AG04450 (cell line): ENCODE results near the gene MS4A6A. TPM values are rescaled to one million over a fixed set of nuclear protein-coding genes. Genes with fewer than 3 reads are reported as not detected.

Experiments
- CTCF ChIA-PET: fragments of 300-600, 350-600 bp; formaldehyde crosslinking; extraction: SDS; loops from one replicate; lab custom pipeline; 2022; ENCODE audit warnings: antibody characterized with exemption, inconsistent platforms; lab: Charles Lee
- POLR2A ChIA-PET: fragments of 350-600 bp; formaldehyde crosslinking; extraction: SDS; loops from one replicate; lab custom pipeline; 2021; ENCODE audit warnings: antibody characterized with exemption, inconsistent platforms; lab: Yijun Ruan, JAX
- DNase-seq: peaks from one replicate; pipeline ENCODE4 v3.0.0-alpha.2; 2011; ENCODE audit warnings: low read depth, low spot score
- H3K27ac ChIP-seq: one replicate; pipeline ENCODE4 v1.5.1; 2012; ENCODE audit warnings: low read depth, low read length, control low read depth
- H3K27me3 ChIP-seq: one replicate; pipeline ENCODE4 v1.6.0; 2012; ENCODE audit warnings: low read length; ENCODE audit not compliant: control insufficient read depth, insufficient read depth
- H3K4me3 ChIP-seq: 2 replicates; pipeline ENCODE4 v1.5.1; 2011; ENCODE audit warnings: mild to moderate bottlenecking, low read depth, low read length, control low read depth
- H3K9me3 ChIP-seq: 2 replicates; pipeline ENCODE4 v1.5.1; 2012; ENCODE audit warnings: low read length; ENCODE audit not compliant: control insufficient read depth, insufficient read depth
- polyA plus RNA-seq: library from polyadenylated mRNA; depleted of rRNA; stranded (reverse); fragments of >200 nt; gene quantifications from 2 replicates; pipeline ENCODE4 v1.2.3, GENCODE V29; 2011
- TF ChIP-seq, protein P1 (sequence below): IDR thresholded peaks from 2 replicates; pipeline ENCODE4 v1.5.1; 2011; ENCODE audit warnings: low read depth, low read length, control low read depth, inconsistent platforms

MS4A6A gene
- polyA plus RNA-seq, 1 experiment, result not detected

DNA sequence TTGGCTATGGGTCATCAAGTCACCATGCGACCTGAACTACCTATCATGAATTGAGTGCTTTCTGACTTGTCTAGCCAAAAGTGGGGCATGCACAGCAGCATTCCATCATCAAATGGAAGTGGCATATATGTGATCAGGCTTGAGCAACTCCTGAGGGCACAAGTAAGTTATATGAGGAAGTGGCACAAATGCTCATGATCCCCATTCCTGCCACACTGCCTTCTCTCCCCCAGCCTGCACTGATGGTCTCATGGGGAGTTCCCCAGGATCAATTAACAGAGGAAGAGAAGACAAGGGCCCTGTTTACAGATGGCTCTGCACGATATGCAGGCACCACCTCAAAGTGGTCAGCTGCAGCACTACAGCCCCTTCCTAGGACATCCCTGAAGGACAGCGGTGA, 38.3 kb upstream of the MS4A6A start:
- Histone ChIP-seq H3K4me3 (no peak overlapping the region), H3K9me3 (peaks cover 10% of the 10 kb centered on the region; the same call in 1 of the 2 replicates), H3K27me3 (no peaks in the 10 kb centered on the region), H3K27ac (no peak overlapping the region)
- POLR2A ChIA-PET, result no interaction called here
- CTCF ChIA-PET, result no interaction called here
- DNase-seq, result no peak
- TF ChIP-seq, protein P1, sequence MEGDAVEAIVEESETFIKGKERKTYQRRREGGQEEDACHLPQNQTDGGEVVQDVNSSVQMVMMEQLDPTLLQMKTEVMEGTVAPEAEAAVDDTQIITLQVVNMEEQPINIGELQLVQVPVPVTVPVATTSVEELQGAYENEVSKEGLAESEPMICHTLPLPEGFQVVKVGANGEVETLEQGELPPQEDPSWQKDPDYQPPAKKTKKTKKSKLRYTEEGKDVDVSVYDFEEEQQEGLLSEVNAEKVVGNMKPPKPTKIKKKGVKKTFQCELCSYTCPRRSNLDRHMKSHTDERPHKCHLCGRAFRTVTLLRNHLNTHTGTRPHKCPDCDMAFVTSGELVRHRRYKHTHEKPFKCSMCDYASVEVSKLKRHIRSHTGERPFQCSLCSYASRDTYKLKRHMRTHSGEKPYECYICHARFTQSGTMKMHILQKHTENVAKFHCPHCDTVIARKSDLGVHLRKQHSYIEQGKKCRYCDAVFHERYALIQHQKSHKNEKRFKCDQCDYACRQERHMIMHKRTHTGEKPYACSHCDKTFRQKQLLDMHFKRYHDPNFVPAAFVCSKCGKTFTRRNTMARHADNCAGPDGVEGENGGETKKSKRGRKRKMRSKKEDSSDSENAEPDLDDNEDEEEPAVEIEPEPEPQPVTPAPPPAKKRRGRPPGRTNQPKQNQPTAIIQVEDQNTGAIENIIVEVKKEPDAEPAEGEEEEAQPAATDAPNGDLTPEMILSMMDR, result no peak

DNA sequence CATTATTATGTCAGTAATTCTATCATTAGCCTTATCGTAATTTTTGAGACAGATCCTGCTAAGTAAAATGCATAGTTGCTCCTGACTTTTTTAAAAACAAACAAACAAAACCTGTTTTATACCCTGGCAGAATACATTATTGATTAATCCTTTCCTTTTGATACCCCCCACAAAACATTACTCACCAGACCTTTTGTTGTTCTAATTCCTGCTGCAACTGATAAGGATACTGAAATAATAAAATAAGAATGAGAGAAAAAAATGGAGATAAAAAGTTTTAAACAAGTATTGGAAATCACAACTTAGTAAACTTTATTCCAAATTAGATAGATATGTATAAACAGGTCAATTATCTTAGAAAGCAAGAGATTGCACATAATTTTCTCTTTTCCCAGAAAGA, 31.5 kb upstream of the MS4A6A start:
- no peak for DNase-seq
- POLR2A ChIA-PET, result no interaction called here
- CTCF ChIA-PET, result no interaction called here
- Histone ChIP-seq H3K27ac (no peak overlapping the region), H3K9me3 (peaks cover 6% of the 10 kb centered on the region), H3K4me3 (no peak overlapping the region), H3K27me3 (no peaks in the 10 kb centered on the region)
- TF ChIP-seq, protein P1, result no peak

DNA sequence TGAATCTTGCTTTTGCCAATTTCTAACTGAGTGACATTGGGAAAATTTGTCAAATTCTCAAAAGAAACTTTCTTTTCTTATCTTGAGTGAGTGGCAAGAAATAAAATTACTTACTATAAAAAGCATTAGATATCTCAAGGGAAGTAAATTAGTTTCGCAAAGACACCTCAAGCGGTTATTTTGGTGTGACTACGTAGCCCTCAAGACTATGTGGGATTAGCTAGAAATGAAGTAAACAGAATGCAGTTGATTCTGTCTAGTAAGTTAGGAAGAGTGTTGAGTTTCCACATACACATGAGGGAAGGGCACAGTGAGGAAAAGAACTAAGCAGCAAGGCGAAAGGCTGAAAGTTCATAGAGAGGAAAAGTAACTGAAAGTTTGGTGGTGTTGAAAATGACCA, 28.3 kb upstream of the MS4A6A start:
- Histone ChIP-seq H3K9me3 (peaks cover 5% of the 10 kb centered on the region), H3K4me3 (no peak overlapping the region), H3K27me3 (no peaks in the 10 kb centered on the region), H3K27ac (no peak overlapping the region)
- TF ChIP-seq, protein P1, result no peak
- POLR2A ChIA-PET, result no interaction called here
- CTCF ChIA-PET, result no interaction called here
- no peak for DNase-seq

DNA sequence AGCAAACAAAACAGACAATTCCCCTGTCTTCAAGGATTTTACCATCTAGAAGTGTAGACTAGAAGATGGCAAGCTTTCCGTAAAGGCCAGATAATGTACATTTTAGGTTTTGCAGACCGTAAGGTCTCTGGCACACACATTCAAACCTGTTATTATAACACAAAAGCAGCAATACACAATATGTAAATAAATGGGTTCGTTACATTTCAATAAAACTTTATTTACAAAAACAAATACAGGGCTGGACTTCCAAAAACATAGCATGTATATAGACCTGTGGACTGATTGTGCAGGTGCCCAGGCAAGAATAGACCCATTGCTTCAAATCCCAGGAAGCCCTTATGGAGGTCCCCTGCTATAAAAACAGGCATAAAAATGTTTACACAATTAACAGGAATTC, 27.1 kb upstream of the MS4A6A start:
- ChIA-PET CTCF (no interaction called here), POLR2A (no interaction called here)
- no peak overlapping the region for H3K4me3 ChIP-seq
- TF ChIP-seq, protein P1, result no peak
- peaks cover 5% of the 10 kb centered on the region for H3K9me3 ChIP-seq
- no peaks in the 10 kb centered on the region for H3K27me3 ChIP-seq
- H3K27ac ChIP-seq, result no peak overlapping the region
- DNase-seq, result no peak

DNA sequence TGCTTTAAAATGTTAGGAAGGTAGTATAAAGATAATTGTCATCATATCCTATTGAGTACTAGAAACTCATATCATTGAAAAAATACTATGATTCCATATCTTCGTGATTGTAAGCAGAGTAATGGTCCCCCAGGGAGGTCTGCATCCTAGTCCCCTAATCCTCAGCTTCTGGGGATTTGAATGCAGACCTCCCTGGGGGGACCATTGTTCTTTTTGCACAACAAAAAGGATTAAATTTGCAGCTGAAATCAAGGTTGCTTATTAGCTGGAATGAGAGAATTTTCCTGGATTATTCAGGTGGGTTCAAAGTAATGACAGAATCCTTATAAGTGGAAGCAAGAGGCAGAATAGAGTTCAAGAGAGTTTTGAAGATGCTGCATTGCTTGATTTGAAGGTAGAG, 26.1 kb upstream of the MS4A6A start:
- DNase-seq, result no peak
- Histone ChIP-seq H3K27ac (no peak overlapping the region), H3K27me3 (no peaks in the 10 kb centered on the region), H3K9me3 (peaks cover 5% of the 10 kb centered on the region), H3K4me3 (no peak overlapping the region)
- ChIA-PET CTCF (no interaction called here), POLR2A (no interaction called here)
- TF ChIP-seq, protein P1, result no peak
